Measurements from ENCODE around the gene ACD.

The ACD gene

GRCh38 chr16:67651847-67652246 is 8.2 kb downstream of the ACD start:
- no peak for DNase-seq (ENCODE audit: low spot score in 2 of 2)
- H3K4me1 Mint-ChIP-seq = peaks cover 9% of the 10 kb centered on the region
- ATAC-seq (ENCODE audit: low read depth) = no peak
- no peaks in the 10 kb centered on the region for H3K27me3 Mint-ChIP-seq
- peaks cover 23% of the 10 kb centered on the region for H3K36me3 Mint-ChIP-seq
- no peaks in the 10 kb centered on the region for H3K9me3 Mint-ChIP-seq
- H3K4me3 Mint-ChIP-seq = no peak overlapping the region
- H3K27ac Mint-ChIP-seq = peak overlapping the region; percentile 47

GRCh38 chr16:67651039-67651438 is 9.0 kb downstream of the ACD start:
- H3K27me3 Mint-ChIP-seq = no peaks in the 10 kb centered on the region
- H3K27ac Mint-ChIP-seq = peak overlapping the region; percentile 39
- H3K36me3 Mint-ChIP-seq = peaks cover 21% of the 10 kb centered on the region
- no peak for DNase-seq (ENCODE audit: low spot score in 2 of 2)
- no peak for ATAC-seq (ENCODE audit: low read depth)
- H3K4me1 Mint-ChIP-seq = peaks cover 11% of the 10 kb centered on the region
- no peak overlapping the region for H3K4me3 Mint-ChIP-seq
- H3K9me3 Mint-ChIP-seq = no peaks in the 10 kb centered on the region

GRCh38 chr16:67650023-67650422 is 10.0 kb downstream of the ACD start:
- Mint-ChIP-seq H3K36me3 (peaks cover 16% of the 10 kb centered on the region), H3K9me3 (no peaks in the 10 kb centered on the region), H3K4me1 (peaks cover 10% of the 10 kb centered on the region), H3K27ac (peak overlapping the region; percentile 39), H3K4me3 (no peak overlapping the region), H3K27me3 (no peaks in the 10 kb centered on the region)
- DNase-seq (ENCODE audit: low spot score in 2 of 2) (no peak), ATAC-seq (ENCODE audit: low read depth) (no peak)

GRCh38 chr16:67649494-67649931 is 10.5 kb downstream of the ACD start:
- no peak for ATAC-seq (ENCODE audit: low read depth)
- Mint-ChIP-seq H3K4me3 (peak overlapping the region; percentile 52), H3K36me3 (peaks cover 16% of the 10 kb centered on the region), H3K9me3 (no peaks in the 10 kb centered on the region), H3K4me1 (peaks cover 10% of the 10 kb centered on the region), H3K27me3 (no peaks in the 10 kb centered on the region), H3K27ac (no peak overlapping the region)
- DNase-seq (ENCODE audit: low spot score in 2 of 2) = no peak

- DNase-seq (ENCODE audit: low spot score in 2 of 2) (no peak), ATAC-seq (ENCODE audit: low read depth) (no peak)
- H3K27ac Mint-ChIP-seq = no peak overlapping the region
- peaks cover 10% of the 10 kb centered on the region for H3K4me1 Mint-ChIP-seq
- no peaks in the 10 kb centered on the region for H3K27me3 Mint-ChIP-seq
- peak overlapping the region; percentile 52 for H3K4me3 Mint-ChIP-seq
- H3K36me3 Mint-ChIP-seq = peaks cover 16% of the 10 kb centered on the region
- no peaks in the 10 kb centered on the region for H3K9me3 Mint-ChIP-seq
Observed at GRCh38 chr16:67648764-67649407, 11.2 kb downstream of the ACD start.

- H3K4me1 Mint-ChIP-seq = peaks cover 10% of the 10 kb centered on the region
- no peaks in the 10 kb centered on the region for H3K27me3 Mint-ChIP-seq
- no peak overlapping the region for H3K27ac Mint-ChIP-seq
- DNase-seq (ENCODE audit: low spot score in 2 of 2) (no peak), ATAC-seq (ENCODE audit: low read depth) (no peak)
- no peak overlapping the region for H3K4me3 Mint-ChIP-seq
- H3K36me3 Mint-ChIP-seq = peaks cover 14% of the 10 kb centered on the region
- no peaks in the 10 kb centered on the region for H3K9me3 Mint-ChIP-seq
Observed at GRCh38 chr16:67648088-67648763, 11.8 kb downstream of the ACD start.

GRCh38 chr16:67647681-67648080 is 12.4 kb downstream of the ACD start:
- H3K4me1 Mint-ChIP-seq = peaks cover 10% of the 10 kb centered on the region
- DNase-seq (ENCODE audit: low spot score in 2 of 2) = no peak
- no peaks in the 10 kb centered on the region for H3K9me3 Mint-ChIP-seq
- no peak overlapping the region for H3K4me3 Mint-ChIP-seq
- ATAC-seq (ENCODE audit: low read depth) = no peak
- H3K27ac Mint-ChIP-seq = no peak overlapping the region
- H3K36me3 Mint-ChIP-seq = peaks cover 14% of the 10 kb centered on the region
- no peaks in the 10 kb centered on the region for H3K27me3 Mint-ChIP-seq

GRCh38 chr16:67647111-67647651 is 12.9 kb downstream of the ACD start:
- no peaks in the 10 kb centered on the region for H3K9me3 Mint-ChIP-seq
- no peak overlapping the region for H3K27ac Mint-ChIP-seq
- peaks cover 10% of the 10 kb centered on the region for H3K4me1 Mint-ChIP-seq
- peaks cover 14% of the 10 kb centered on the region for H3K36me3 Mint-ChIP-seq
- H3K27me3 Mint-ChIP-seq = no peaks in the 10 kb centered on the region
- DNase-seq (ENCODE audit: low spot score in 2 of 2) (no peak), ATAC-seq (ENCODE audit: low read depth) (no peak)
- H3K4me3 Mint-ChIP-seq = no peak overlapping the region

- Mint-ChIP-seq H3K4me1 (peaks cover 7% of the 10 kb centered on the region), H3K4me3 (peak overlapping the region; percentile 85), H3K27ac (peak overlapping the region; percentile 41), H3K9me3 (no peaks in the 10 kb centered on the region), H3K36me3 (peaks cover 9% of the 10 kb centered on the region), H3K27me3 (no peaks in the 10 kb centered on the region)
- ATAC-seq (ENCODE audit: low read depth) (peak; percentile 9), DNase-seq (ENCODE audit: low spot score in 2 of 2) (no peak)
Observed at GRCh38 chr16:67645397-67646121, 14.5 kb downstream of the ACD start.

- DNase-seq (ENCODE audit: low spot score in 2 of 2) = no peak
- no peak for ATAC-seq (ENCODE audit: low read depth)
- peak overlapping the region; percentile 89 for H3K27ac Mint-ChIP-seq
- peaks cover 2% of the 10 kb centered on the region for H3K4me1 Mint-ChIP-seq
- H3K36me3 Mint-ChIP-seq = peaks cover 10% of the 10 kb centered on the region
- H3K27me3 Mint-ChIP-seq = no peaks in the 10 kb centered on the region
- peak overlapping the region; percentile 70 for H3K4me3 Mint-ChIP-seq
- H3K9me3 Mint-ChIP-seq = no peaks in the 10 kb centered on the region
Observed at GRCh38 chr16:67644038-67644437, 16.0 kb downstream of the ACD start.

- DNase-seq (ENCODE audit: low spot score in 2 of 2) = no peak
- peaks cover 2% of the 10 kb centered on the region for H3K4me1 Mint-ChIP-seq
- no peak overlapping the region for H3K4me3 Mint-ChIP-seq
- no peak for ATAC-seq (ENCODE audit: low read depth)
- no peak overlapping the region for H3K27ac Mint-ChIP-seq
- no peaks in the 10 kb centered on the region for H3K9me3 Mint-ChIP-seq
- no peaks in the 10 kb centered on the region for H3K27me3 Mint-ChIP-seq
- H3K36me3 Mint-ChIP-seq = peaks cover 9% of the 10 kb centered on the region
Observed at GRCh38 chr16:67641779-67642708, 18.0 kb downstream of the ACD start.

- H3K4me1 Mint-ChIP-seq = no peaks in the 10 kb centered on the region
- no peaks in the 10 kb centered on the region for H3K9me3 Mint-ChIP-seq
- no peak overlapping the region for H3K27ac Mint-ChIP-seq
- DNase-seq (ENCODE audit: low spot score in 2 of 2) (no peak), ATAC-seq (ENCODE audit: low read depth) (no peak)
- peaks cover 14% of the 10 kb centered on the region for H3K36me3 Mint-ChIP-seq
- no peaks in the 10 kb centered on the region for H3K27me3 Mint-ChIP-seq
- H3K4me3 Mint-ChIP-seq = no peak overlapping the region
Observed at GRCh38 chr16:67637625-67638024, 22.4 kb downstream of the ACD start.

- no peaks in the 10 kb centered on the region for H3K4me1 Mint-ChIP-seq
- DNase-seq (ENCODE audit: low spot score in 2 of 2) (no peak), ATAC-seq (ENCODE audit: low read depth) (no peak)
- H3K27ac Mint-ChIP-seq = no peak overlapping the region
- no peaks in the 10 kb centered on the region for H3K9me3 Mint-ChIP-seq
- no peaks in the 10 kb centered on the region for H3K27me3 Mint-ChIP-seq
- peaks cover 14% of the 10 kb centered on the region for H3K36me3 Mint-ChIP-seq
- no peak overlapping the region for H3K4me3 Mint-ChIP-seq
Observed at GRCh38 chr16:67636713-67637112, 23.3 kb downstream of the ACD start.
